NB4 (cell line): Measurements from ENCODE around the gene STX1A.

ENCODE experiments used
- POLR2A ChIP-seq: IDR thresholded peaks from 2 replicates; pipeline ENCODE4 v1.6.1; 2011; ENCODE audit warnings: mild to moderate bottlenecking; ENCODE audit not compliant: insufficient read length; ENCODE audit errors: extremely low read depth
- TF ChIP-seq, protein P1 (sequence below): IDR thresholded peaks from one replicate; pipeline ENCODE4 v1.5.1; 2012; ENCODE audit warnings: low read depth, low read length
- TF ChIP-seq, protein P2 (sequence below): IDR thresholded peaks from 2 replicates; pipeline ENCODE4 v1.6.1; 2011; ENCODE audit warnings: low read depth, low read length

DNA sequence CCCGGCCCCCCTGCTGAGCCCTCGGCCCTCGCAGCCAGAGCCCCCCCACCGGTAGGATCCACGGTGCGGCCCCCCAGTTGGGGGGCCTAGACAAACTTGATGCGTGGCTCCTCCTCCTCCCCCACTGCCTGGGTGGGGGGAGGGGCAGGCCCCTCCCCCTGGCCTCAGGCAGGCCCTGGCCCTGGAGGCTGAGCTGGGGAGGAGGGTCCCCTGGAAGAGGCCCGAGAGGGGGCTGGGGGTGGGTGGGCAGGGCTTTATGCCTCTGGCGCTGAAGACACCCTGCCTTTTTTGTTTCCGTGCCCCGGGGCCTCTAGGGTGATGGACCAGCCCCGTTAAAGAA, 48.2 kb downstream of the STX1A start:
- TF ChIP-seq, protein P1, sequence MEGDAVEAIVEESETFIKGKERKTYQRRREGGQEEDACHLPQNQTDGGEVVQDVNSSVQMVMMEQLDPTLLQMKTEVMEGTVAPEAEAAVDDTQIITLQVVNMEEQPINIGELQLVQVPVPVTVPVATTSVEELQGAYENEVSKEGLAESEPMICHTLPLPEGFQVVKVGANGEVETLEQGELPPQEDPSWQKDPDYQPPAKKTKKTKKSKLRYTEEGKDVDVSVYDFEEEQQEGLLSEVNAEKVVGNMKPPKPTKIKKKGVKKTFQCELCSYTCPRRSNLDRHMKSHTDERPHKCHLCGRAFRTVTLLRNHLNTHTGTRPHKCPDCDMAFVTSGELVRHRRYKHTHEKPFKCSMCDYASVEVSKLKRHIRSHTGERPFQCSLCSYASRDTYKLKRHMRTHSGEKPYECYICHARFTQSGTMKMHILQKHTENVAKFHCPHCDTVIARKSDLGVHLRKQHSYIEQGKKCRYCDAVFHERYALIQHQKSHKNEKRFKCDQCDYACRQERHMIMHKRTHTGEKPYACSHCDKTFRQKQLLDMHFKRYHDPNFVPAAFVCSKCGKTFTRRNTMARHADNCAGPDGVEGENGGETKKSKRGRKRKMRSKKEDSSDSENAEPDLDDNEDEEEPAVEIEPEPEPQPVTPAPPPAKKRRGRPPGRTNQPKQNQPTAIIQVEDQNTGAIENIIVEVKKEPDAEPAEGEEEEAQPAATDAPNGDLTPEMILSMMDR: no peak
- TF ChIP-seq, protein P2, sequence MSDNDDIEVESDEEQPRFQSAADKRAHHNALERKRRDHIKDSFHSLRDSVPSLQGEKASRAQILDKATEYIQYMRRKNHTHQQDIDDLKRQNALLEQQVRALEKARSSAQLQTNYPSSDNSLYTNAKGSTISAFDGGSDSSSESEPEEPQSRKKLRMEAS: no peak
- no peak for TF ChIP-seq POLR2A
